B cell (primary cell): ENCODE results near the gene SLC5A2. TPM values are rescaled to one million over a fixed set of nuclear protein-coding genes. Genes with fewer than 3 reads are reported as not detected.

Source experiments
- ATAC-seq: fragments of 200-7000 bp; cut with Tn5 transposase; one replicate; pipeline ENCODE4 v1.10.0; 2021; ENCODE audit warnings: low read depth, mild to moderate bottlenecking, moderate number of reproducible peaks, moderate library complexity
- CTCF ChIA-PET: fragments of 350-600 bp; sonication (Branson Sonifier 250); formaldehyde crosslinking; loops from one replicate; lab custom pipeline; 2021; ENCODE audit warnings: antibody characterized with exemption, inconsistent platforms; lab: Charles Lee
- POLR2A ChIA-PET: fragments of 350-600 bp; sonication (Branson Sonifier 250); formaldehyde crosslinking; loops from one replicate; lab custom pipeline; 2021; ENCODE audit warnings: antibody characterized with exemption; lab: Charles Lee
- DNase-seq: peaks from one replicate; pipeline ENCODE4 v3.0.0; 2013
- H2AFZ ChIP-seq: 2 replicates; pipeline ENCODE4 v1.6.1; 2012; ENCODE audit warnings: mild to moderate bottlenecking, low read depth, low read length; ENCODE audit not compliant: insufficient read depth, poor library complexity, severe bottlenecking
- H3K27ac ChIP-seq, 2 donors: 1 replicate in 1 of 2; 2 replicates in 1 of 2; pipeline ENCODE4 v1.5.1; 2012 to 2013; ENCODE audit warnings: low read length in 2 of 2, mild to moderate bottlenecking in 2 of 2, moderate library complexity in 1 of 2
- H3K27me3 ChIP-seq, 4 experiments: fragments of 200-600 bp in 1 of 4; sonication (generic) in 1 of 4; replicated peaks in 1 of 4; 1 replicate in 2 of 4; 2 replicates in 2 of 4; pipeline versions ENCODE4 v1.6.1 to v1.7.0; 2013 to 2016; ENCODE audit warnings: low read length in 3 of 4, mild to moderate bottlenecking in 2 of 4, mixed read lengths in 1 of 4, moderate library complexity in 1 of 4; ENCODE audit not compliant: insufficient read depth in 4 of 4, control insufficient read depth in 3 of 4; ENCODE audit errors: control extremely low read depth in 1 of 4
- H3K36me3 ChIP-seq, 2 experiments: replicated peaks in 1 of 2; 1 replicate in 1 of 2; 2 replicates in 1 of 2; pipeline versions ENCODE4 v1.6.1 to v1.7.1; 2013; ENCODE audit warnings: low read length in 1 of 2; ENCODE audit not compliant: insufficient read depth in 2 of 2, control insufficient read depth in 1 of 2; ENCODE audit errors: control extremely low read depth in 1 of 2, extremely low read depth in 1 of 2
- H3K4me1 ChIP-seq, 2 donors: fragments of 200-600 bp in 1 of 2; sonication (generic) in 1 of 2; 1 replicate in 1 of 2; 2 replicates in 1 of 2; pipeline versions ENCODE4 v1.5.1 to v1.6.1; 2013 to 2017; ENCODE audit warnings: low read length in 2 of 2; ENCODE audit not compliant: control insufficient read depth in 2 of 2, insufficient read depth in 2 of 2
- H3K4me2 ChIP-seq: replicated peaks from 2 replicates; pipeline ENCODE3; 2012; ENCODE audit warnings: mild to moderate bottlenecking, low read depth, low read length; ENCODE audit not compliant: poor library complexity, severe bottlenecking
- H3K4me3 ChIP-seq, 5 experiments: fragments of 200-600 bp in 1 of 5; sonication (generic) in 1 of 5; 1 replicate in 3 of 5; 2 replicates in 2 of 5; pipeline versions ENCODE4 v1.5.1 to v1.7.0; 2011 to 2016; ENCODE audit warnings: low read length in 4 of 5, mild to moderate bottlenecking in 4 of 5, low read depth in 2 of 5, control low read depth in 1 of 5, moderate library complexity in 1 of 5; ENCODE audit not compliant: insufficient read depth in 1 of 5; ENCODE audit errors: control extremely low read depth in 1 of 5, extremely low read depth in 1 of 5
- H3K79me2 ChIP-seq: fragments of 200-600 bp; sonication (generic); one replicate; pipeline ENCODE4 v1.6.0; 2016; ENCODE audit warnings: low read length; ENCODE audit not compliant: control insufficient read depth, insufficient read depth
- H3K9ac ChIP-seq: fragments of 200-600 bp; sonication (generic); 2 replicates; pipeline ENCODE4 v1.6.1; 2017; ENCODE audit warnings: mild to moderate bottlenecking, low read length, moderate library complexity
- H3K9me3 ChIP-seq, 3 donors: one replicate each; pipeline versions ENCODE4 v1.6.1 to v1.7.1; 2013; ENCODE audit warnings: low read length in 2 of 3; ENCODE audit not compliant: control insufficient read depth in 2 of 3, insufficient read depth in 1 of 3; ENCODE audit errors: control extremely low read depth in 1 of 3
- H4K20me1 ChIP-seq: 2 replicates; pipeline ENCODE4 v1.6.0; 2012; ENCODE audit warnings: mild to moderate bottlenecking, low read length; ENCODE audit not compliant: insufficient read depth, control insufficient read depth, poor library complexity, severe bottlenecking
- H3K27ac Mint-ChIP-seq: one replicate; pipeline ENCODE4 v1.8.0; 2021; ENCODE audit warnings: mixed read lengths
- H3K27me3 Mint-ChIP-seq: one replicate; pipeline ENCODE4 v1.8.0; 2021; ENCODE audit warnings: mixed read lengths
- H3K4me1 Mint-ChIP-seq: one replicate; pipeline ENCODE4 v1.8.0; 2021; ENCODE audit warnings: mixed read lengths
- H3K4me3 Mint-ChIP-seq: one replicate; pipeline ENCODE4 v1.8.0; 2021; ENCODE audit warnings: mixed read lengths
- H3K9me3 Mint-ChIP-seq: one replicate; pipeline ENCODE4 v1.8.0; 2022; ENCODE audit warnings: mixed read lengths; ENCODE audit not compliant: insufficient read depth
- CTCF ChIP-seq: fragments of 200-600 bp; IDR thresholded peaks from one replicate; pipeline ENCODE4 v1.8.0; 2022; ENCODE audit warnings: antibody characterized with exemption, mild to moderate bottlenecking
- EZH2 ChIP-seq: IDR thresholded peaks from 2 replicates; pipeline ENCODE4 v1.6.1; 2012; ENCODE audit warnings: borderline replicate concordance, low read depth, mild to moderate bottlenecking, moderate library complexity, low read length; ENCODE audit not compliant: insufficient read depth, poor library complexity, severe bottlenecking
- WGBS: methylation state at CpG from one replicate; pipeline ENCODE4 v1.1.5; 2013; ENCODE audit warnings: missing lambda C conversion rate; ENCODE audit not compliant: insufficient coverage; 5-methylcytosine and 5-hydroxymethylcytosine counted together
- intact Hi-C: fragments of 100-400 bp; cut with micrococcal nuclease; formaldehyde crosslinking; loops from one replicate; pipeline ENCODE4 v1.10.0; 2022
- polyA plus RNA-seq: library from polyadenylated mRNA; depleted of rRNA; stranded (reverse); fragments of >200 nt; gene quantifications from 2 replicates; pipeline ENCODE4 v1.2.3, GENCODE V29; 2012
- total RNA-seq, 2 donors: library from RNA; stranded (reverse); fragments of 120-200 nt in 1 of 2; gene quantifications; 1 replicate in 1 of 2; 2 replicates in 1 of 2; pipeline versions ENCODE4 v1.2.3 to v1.2.4, GENCODE V29; 2013 to 2022

The SLC5A2 gene
- total and polyA plus RNA-seq, 2 donors (not counting 1 experiment from before 2014, with no cell fraction given), result 0.67 to 0.69 TPM

- Histone ChIP-seq H3K4me1 (peaks cover 14 to 16% of the 10 kb centered on the region in 2 donors), H3K4me2 (no peak overlapping the region), H4K20me1 (no peaks in the 10 kb centered on the region), H3K27ac (no peak overlapping the region), H3K9ac (no peak overlapping the region), H3K27me3 (peaks cover 0 to 8% (median 2%) of the 10 kb centered on the region in 4 experiments), H3K4me3 (no peak overlapping the region), H3K36me3 (peaks cover 0 to 20% of the 10 kb centered on the region in 2 experiments), H3K79me2 (peaks cover 2% of the 10 kb centered on the region), H3K9me3 (no peaks in the 10 kb centered on the region), H2AFZ (no peak overlapping the region)
- 87% methylated on average over 18 of the region's 18 CpGs for WGBS
- ATAC-seq, result no peak
- intact Hi-C loops, result no loop called here
- Mint-ChIP-seq H3K9me3 (no peaks in the 10 kb centered on the region), H3K4me3 (peak overlapping the region; percentile 68), H3K27me3 (no peaks in the 10 kb centered on the region), H3K4me1 (peaks cover 32% of the 10 kb centered on the region), H3K27ac (no peak overlapping the region)
- POLR2A ChIA-PET, result no interaction called here
- CTCF ChIA-PET, result no interaction called here
- TF ChIP-seq EZH2, result no peak
- TF ChIP-seq CTCF, result no peak
- DNase-seq, result no peak
Observed at GRCh38 chr16:31466381-31466841, 16.5 kb upstream of the SLC5A2 start.

- H3K9ac ChIP-seq, result no peak overlapping the region
Observed at GRCh38 chr16:31467151-31467773, 15.7 kb upstream of the SLC5A2 start.

More at GRCh38 chr16:31467151-31467773, 15.7 kb upstream of the SLC5A2 start:
- peaks cover 20 to 23% of the 10 kb centered on the region in 2 donors for H3K4me1 ChIP-seq
- POLR2A ChIA-PET, result no interaction called here
- ATAC-seq (peak; percentile 81), DNase-seq (no peak)
- no peaks in the 10 kb centered on the region for H4K20me1 ChIP-seq
- no peak overlapping the region for H2AFZ ChIP-seq
- Mint-ChIP-seq H3K4me3 (peak overlapping the region; percentile 68), H3K27me3 (no peaks in the 10 kb centered on the region), H3K4me1 (peaks cover 35% of the 10 kb centered on the region), H3K9me3 (no peaks in the 10 kb centered on the region), H3K27ac (peak overlapping the region; percentile 59)
- WGBS, result 23% methylated on average over 3 of the region's 5 CpGs
- peaks cover 0 to 13% (median 5%) of the 10 kb centered on the region in 4 experiments for H3K27me3 ChIP-seq
- peak overlapping the region; percentile 44 for H3K4me2 ChIP-seq
- no peaks in the 10 kb centered on the region for H3K79me2 ChIP-seq
- H3K4me3 ChIP-seq, result no peak overlapping the region
- peaks cover 0 to under 1% (median 0%) of the 10 kb centered on the region in 3 donors for H3K9me3 ChIP-seq
- TF ChIP-seq CTCF (no peak), EZH2 (no peak)
- CTCF ChIA-PET, result interaction anchor here (0.7 kb wide), 1 partner anchor 10 kb away, joined by 3 read pairs; no protein-coding TSS in a partner anchor
- intact Hi-C loops, result no loop called here
- H3K36me3 ChIP-seq, result peaks cover 0 to 17% of the 10 kb centered on the region in 2 experiments
- peak overlapping the region in 1 of 2 donors; percentile 30 for H3K27ac ChIP-seq
